ENCODE measurements around the gene MRPL43. TPM values are rescaled to one million over a fixed set of nuclear protein-coding genes. Genes with fewer than 3 reads are reported as not detected.

The MRPL43 gene
- total and polyA plus RNA-seq, 2 experiments from 2014 or later: 60.4 to 126 TPM

DNA sequence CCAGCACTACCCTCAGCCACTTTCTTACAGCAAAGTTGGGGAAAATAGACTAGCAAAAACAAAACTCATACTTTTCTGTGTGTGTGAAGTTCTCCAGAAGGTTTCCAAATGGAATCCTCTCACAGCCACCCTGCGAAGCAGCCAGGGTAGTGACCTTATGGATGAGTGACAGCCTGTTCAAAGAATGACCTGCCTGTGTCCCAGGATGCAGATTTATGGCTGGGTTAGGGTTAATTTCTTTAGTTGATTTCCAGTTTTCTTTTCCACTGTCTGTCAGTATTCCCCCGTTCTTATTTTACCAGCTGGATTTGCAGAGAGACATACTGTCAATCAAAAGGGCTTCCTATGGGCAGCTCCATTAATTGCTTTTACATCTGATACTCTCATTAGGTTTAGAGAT lies 20.4 kb downstream of the MRPL43 start (continued):
- TF ChIP-seq, protein P1, sequence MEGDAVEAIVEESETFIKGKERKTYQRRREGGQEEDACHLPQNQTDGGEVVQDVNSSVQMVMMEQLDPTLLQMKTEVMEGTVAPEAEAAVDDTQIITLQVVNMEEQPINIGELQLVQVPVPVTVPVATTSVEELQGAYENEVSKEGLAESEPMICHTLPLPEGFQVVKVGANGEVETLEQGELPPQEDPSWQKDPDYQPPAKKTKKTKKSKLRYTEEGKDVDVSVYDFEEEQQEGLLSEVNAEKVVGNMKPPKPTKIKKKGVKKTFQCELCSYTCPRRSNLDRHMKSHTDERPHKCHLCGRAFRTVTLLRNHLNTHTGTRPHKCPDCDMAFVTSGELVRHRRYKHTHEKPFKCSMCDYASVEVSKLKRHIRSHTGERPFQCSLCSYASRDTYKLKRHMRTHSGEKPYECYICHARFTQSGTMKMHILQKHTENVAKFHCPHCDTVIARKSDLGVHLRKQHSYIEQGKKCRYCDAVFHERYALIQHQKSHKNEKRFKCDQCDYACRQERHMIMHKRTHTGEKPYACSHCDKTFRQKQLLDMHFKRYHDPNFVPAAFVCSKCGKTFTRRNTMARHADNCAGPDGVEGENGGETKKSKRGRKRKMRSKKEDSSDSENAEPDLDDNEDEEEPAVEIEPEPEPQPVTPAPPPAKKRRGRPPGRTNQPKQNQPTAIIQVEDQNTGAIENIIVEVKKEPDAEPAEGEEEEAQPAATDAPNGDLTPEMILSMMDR (conservative IDR thresholded peaks at IDR 0.05; ENCODE audit: low read depth in 2 of 2): no peak

DNA sequence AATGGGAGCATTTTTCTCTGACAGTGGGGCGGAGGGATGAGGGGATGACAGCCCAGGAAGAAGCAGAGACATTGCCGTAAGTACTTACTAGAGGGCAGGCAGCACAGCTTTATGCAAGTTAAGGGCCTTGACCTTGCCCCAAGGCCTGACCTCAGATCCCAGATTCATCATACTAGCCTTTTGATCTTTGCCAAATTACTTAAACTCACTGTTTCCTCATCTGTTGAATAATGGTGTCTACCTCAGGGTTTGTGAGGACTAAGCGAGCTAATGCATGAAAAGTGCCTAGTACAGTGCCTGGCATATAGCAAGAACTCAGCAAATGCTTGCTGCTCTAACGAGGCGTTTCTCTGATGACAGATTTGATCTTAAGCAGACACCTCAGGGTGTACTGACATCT lies 21.5 kb downstream of the MRPL43 start:
- no peak overlapping the region for H3K27ac Mint-ChIP-seq
- peaks cover 13% of the 10 kb centered on the region for H3K4me1 Mint-ChIP-seq
- H4K20me1 ChIP-seq (replicated peaks; ENCODE audit: insufficient read depth): peaks cover 9% of the 10 kb centered on the region; the same call in 1 of the 2 replicates
- H2AFZ ChIP-seq: no peak overlapping the region
- peaks cover 10% of the 10 kb centered on the region; the same call in 1 of the 3 replicates for H3K36me3 Mint-ChIP-seq (ENCODE audit: low read depth)
- no peaks in the 10 kb centered on the region for H3K27me3 ChIP-seq (ENCODE audit: insufficient read depth)
- no peaks in the 10 kb centered on the region for H3K79me2 ChIP-seq (replicated peaks; ENCODE audit: insufficient read depth)
- H3K27me3 Mint-ChIP-seq (ENCODE audit: insufficient read depth, low read depth, poor library complexity): peaks cover 11% of the 10 kb centered on the region
- H3K4me3 ChIP-seq: no peak overlapping the region
- no peak overlapping the region for H3K4me3 Mint-ChIP-seq
- ATAC-seq: no peak
- peaks cover 13% of the 10 kb centered on the region for H3K4me1 ChIP-seq (ENCODE audit: insufficient read depth)
- no peak for DNase-seq (ENCODE audit: low spot score)
- H3K9me2 ChIP-seq (ENCODE audit: insufficient read depth): no peaks in the 10 kb centered on the region
- no peak overlapping the region for H3K27ac ChIP-seq (ENCODE audit: low read depth)
- no peaks in the 10 kb centered on the region for H3K9me3 Mint-ChIP-seq
- H3F3A ChIP-seq (replicated peaks; ENCODE audit: low read depth): peaks cover 5% of the 10 kb centered on the region; the same call in 1 of the 2 replicates
- H3K4me2 ChIP-seq: no peak overlapping the region
- 0 out of 2 replicates have a peak, but pooled peaks cover 3% of the 10 kb centered on the region for H3K36me3 ChIP-seq (ENCODE audit: insufficient read depth)
- TF ChIP-seq NANOG (IDR thresholded peaks at IDR 0.05; ENCODE audit: borderline replicate concordance) (no peak), POLR2AphosphoS5 (IDR thresholded peaks at IDR 0.05; ENCODE audit: low read depth) (no peak), EZH2phosphoT487 (IDR thresholded peaks at IDR 0.05; ENCODE audit: unreplicated experiment) (no peak), ZNF114 (CRISPR knock-in tag; IDR thresholded peaks at IDR 0.05) (no peak), EZH2 (IDR thresholded peaks at IDR 0.05; ENCODE audit: low read depth, unreplicated experiment) (no peak), ZNF331 (CRISPR knock-in tag; IDR thresholded peaks at IDR 0.05; ENCODE audit: low read depth) (no peak)
- TF ChIP-seq, protein P2, sequence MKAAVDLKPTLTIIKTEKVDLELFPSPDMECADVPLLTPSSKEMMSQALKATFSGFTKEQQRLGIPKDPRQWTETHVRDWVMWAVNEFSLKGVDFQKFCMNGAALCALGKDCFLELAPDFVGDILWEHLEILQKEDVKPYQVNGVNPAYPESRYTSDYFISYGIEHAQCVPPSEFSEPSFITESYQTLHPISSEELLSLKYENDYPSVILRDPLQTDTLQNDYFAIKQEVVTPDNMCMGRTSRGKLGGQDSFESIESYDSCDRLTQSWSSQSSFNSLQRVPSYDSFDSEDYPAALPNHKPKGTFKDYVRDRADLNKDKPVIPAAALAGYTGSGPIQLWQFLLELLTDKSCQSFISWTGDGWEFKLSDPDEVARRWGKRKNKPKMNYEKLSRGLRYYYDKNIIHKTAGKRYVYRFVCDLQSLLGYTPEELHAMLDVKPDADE (IDR thresholded peaks at IDR 0.05): no peak
- TF ChIP-seq, protein P3, sequence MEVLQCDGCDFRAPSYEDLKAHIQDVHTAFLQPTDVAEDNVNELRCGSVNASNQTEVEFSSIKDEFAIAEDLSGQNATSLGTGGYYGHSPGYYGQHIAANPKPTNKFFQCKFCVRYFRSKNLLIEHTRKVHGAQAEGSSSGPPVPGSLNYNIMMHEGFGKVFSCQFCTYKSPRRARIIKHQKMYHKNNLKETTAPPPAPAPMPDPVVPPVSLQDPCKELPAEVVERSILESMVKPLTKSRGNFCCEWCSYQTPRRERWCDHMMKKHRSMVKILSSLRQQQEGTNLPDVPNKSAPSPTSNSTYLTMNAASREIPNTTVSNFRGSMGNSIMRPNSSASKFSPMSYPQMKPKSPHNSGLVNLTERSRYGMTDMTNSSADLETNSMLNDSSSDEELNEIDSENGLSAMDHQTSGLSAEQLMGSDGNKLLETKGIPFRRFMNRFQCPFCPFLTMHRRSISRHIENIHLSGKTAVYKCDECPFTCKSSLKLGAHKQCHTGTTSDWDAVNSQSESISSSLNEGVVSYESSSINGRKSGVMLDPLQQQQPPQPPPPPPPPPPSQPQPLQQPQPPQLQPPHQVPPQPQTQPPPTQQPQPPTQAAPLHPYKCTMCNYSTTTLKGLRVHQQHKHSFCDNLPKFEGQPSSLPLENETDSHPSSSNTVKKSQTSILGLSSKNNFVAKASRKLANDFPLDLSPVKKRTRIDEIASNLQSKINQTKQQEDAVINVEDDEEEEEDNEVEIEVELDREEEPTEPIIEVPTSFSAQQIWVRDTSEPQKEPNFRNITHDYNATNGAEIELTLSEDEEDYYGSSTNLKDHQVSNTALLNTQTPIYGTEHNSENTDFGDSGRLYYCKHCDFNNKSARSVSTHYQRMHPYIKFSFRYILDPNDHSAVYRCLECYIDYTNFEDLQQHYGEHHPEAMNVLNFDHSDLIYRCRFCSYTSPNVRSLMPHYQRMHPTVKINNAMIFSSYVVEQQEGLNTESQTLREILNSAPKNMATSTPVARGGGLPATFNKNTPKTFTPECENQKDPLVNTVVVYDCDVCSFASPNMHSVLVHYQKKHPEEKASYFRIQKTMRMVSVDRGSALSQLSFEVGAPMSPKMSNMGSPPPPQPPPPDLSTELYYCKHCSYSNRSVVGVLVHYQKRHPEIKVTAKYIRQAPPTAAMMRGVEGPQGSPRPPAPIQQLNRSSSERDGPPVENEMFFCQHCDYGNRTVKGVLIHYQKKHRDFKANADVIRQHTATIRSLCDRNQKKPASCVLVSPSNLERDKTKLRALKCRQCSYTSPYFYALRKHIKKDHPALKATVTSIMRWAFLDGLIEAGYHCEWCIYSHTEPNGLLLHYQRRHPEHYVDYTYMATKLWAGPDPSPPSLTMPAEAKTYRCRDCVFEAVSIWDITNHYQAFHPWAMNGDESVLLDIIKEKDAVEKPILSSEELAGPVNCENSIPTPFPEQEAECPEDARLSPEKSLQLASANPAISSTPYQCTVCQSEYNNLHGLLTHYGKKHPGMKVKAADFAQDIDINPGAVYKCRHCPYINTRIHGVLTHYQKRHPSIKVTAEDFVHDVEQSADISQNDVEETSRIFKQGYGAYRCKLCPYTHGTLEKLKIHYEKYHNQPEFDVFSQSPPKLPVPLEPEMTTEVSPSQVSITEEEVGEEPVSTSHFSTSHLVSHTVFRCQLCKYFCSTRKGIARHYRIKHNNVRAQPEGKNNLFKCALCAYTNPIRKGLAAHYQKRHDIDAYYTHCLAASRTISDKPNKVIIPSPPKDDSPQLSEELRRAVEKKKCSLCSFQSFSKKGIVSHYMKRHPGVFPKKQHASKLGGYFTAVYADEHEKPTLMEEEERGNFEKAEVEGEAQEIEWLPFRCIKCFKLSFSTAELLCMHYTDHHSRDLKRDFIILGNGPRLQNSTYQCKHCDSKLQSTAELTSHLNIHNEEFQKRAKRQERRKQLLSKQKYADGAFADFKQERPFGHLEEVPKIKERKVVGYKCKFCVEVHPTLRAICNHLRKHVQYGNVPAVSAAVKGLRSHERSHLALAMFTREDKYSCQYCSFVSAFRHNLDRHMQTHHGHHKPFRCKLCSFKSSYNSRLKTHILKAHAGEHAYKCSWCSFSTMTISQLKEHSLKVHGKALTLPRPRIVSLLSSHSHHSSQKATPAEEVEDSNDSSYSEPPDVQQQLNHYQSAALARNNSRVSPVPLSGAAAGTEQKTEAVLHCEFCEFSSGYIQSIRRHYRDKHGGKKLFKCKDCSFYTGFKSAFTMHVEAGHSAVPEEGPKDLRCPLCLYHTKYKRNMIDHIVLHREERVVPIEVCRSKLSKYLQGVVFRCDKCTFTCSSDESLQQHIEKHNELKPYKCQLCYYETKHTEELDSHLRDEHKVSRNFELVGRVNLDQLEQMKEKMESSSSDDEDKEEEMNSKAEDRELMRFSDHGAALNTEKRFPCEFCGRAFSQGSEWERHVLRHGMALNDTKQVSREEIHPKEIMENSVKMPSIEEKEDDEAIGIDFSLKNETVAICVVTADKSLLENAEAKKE (CRISPR knock-in tag; IDR thresholded peaks at IDR 0.05): no peak
- TF ChIP-seq, protein P4, sequence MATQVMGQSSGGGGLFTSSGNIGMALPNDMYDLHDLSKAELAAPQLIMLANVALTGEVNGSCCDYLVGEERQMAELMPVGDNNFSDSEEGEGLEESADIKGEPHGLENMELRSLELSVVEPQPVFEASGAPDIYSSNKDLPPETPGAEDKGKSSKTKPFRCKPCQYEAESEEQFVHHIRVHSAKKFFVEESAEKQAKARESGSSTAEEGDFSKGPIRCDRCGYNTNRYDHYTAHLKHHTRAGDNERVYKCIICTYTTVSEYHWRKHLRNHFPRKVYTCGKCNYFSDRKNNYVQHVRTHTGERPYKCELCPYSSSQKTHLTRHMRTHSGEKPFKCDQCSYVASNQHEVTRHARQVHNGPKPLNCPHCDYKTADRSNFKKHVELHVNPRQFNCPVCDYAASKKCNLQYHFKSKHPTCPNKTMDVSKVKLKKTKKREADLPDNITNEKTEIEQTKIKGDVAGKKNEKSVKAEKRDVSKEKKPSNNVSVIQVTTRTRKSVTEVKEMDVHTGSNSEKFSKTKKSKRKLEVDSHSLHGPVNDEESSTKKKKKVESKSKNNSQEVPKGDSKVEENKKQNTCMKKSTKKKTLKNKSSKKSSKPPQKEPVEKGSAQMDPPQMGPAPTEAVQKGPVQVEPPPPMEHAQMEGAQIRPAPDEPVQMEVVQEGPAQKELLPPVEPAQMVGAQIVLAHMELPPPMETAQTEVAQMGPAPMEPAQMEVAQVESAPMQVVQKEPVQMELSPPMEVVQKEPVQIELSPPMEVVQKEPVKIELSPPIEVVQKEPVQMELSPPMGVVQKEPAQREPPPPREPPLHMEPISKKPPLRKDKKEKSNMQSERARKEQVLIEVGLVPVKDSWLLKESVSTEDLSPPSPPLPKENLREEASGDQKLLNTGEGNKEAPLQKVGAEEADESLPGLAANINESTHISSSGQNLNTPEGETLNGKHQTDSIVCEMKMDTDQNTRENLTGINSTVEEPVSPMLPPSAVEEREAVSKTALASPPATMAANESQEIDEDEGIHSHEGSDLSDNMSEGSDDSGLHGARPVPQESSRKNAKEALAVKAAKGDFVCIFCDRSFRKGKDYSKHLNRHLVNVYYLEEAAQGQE (IDR thresholded peaks at IDR 0.05; ENCODE audit: unreplicated experiment): no peak
- TF ChIP-seq, protein P1 (conservative IDR thresholded peaks at IDR 0.05; ENCODE audit: low read depth in 2 of 2): no peak
